Measurements from ENCODE around the gene YIPF5.

The YIPF5 gene

DNA sequence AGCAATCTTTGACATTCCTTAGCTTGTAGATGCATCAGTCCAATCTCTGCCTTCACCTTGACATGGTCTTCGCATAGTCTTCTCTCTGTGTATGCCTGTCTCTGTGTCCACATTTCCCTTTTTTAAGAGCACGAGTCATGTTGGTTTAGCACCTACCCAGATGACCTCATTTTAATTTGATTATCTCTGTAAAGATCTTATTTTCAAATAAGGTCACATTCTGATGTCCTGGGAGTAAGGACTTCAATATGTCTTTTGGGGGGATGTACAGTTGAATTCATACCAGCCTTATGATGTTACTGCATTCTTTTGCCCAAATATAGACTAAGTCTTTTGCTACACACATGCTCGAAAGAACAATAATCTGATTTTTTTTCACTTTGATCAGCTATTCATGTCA is 7.1 kb upstream of the YIPF5 start:
- no peak for DNase-seq (ENCODE audit: low read depth)

DNA sequence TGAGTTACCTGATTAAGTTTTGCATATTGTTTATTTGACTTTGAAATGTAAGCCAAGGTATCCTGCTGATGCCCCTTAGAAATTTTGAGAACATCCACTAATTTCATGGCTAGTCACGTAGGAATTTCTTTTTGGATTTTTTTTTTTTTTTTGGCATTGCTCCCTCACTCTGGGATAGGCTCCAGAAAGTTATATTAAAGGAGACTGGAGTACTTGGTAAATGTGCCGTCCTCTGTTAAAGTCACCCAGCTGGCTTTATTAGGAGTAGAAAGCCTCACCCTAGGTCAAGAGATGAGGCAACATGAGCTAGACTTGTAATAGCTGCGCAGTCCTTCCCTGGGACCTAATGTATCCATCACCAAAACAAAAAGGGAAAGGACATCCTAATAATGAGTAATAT is 3.3 kb upstream of the YIPF5 start:
- DNase-seq (ENCODE audit: low read depth) = no peak

GRCh38 chr5:144169904-144170275 is 569 bp downstream of the YIPF5 start:
- no peak for DNase-seq (ENCODE audit: low read depth)

GRCh38 chr5:144167998-144168397 is 2.5 kb downstream of the YIPF5 start:
- DNase-seq (ENCODE audit: low read depth) = no peak

- DNase-seq (ENCODE audit: low read depth) = no peak
Measured at GRCh38 chr5:144166696-144167095, 3.8 kb downstream of the YIPF5 start.

DNA sequence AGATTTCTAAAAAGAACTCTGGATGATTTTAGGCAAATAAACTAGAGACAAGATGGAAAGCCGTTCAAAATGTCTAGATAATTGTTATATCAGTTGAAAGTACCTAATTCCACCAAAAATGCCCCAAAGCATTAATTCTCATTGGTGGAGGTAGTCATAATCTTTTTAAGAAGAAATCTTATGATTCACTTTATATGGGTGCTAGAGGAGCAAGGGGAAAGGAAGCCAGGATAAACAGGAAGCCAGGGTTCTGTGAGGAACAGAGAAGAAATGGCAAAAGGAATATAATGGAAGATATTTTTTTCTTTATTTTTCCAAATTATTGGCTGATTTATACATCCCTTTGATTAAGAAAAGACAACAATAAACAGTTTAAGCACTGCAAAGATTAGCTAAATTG is 7.8 kb downstream of the YIPF5 start:
- DNase-seq (ENCODE audit: low read depth) = no peak

DNA sequence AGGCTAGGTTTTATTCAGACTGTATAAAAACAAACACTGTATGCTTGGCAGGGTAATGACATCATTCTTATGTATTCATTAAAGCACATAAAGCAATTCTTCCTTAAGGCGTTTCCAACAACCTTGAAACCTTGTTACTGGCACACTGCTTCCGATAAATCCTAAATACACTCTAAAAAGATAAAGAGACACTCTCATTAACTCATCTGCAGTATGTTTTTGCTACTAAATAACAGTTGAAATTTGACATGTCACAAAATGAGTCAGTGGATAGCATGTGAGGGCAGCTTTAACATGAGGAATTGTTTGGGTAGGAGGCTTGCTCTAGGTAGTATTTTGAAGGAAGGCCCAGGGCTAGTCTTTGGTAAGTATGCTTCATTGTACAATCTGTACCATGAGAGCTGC is 13.7 kb downstream of the YIPF5 start:
- no peak for DNase-seq (ENCODE audit: low read depth)

- DNase-seq (ENCODE audit: low read depth) = no peak
Measured at GRCh38 chr5:144151026-144151425, 19.4 kb downstream of the YIPF5 start.

DNA sequence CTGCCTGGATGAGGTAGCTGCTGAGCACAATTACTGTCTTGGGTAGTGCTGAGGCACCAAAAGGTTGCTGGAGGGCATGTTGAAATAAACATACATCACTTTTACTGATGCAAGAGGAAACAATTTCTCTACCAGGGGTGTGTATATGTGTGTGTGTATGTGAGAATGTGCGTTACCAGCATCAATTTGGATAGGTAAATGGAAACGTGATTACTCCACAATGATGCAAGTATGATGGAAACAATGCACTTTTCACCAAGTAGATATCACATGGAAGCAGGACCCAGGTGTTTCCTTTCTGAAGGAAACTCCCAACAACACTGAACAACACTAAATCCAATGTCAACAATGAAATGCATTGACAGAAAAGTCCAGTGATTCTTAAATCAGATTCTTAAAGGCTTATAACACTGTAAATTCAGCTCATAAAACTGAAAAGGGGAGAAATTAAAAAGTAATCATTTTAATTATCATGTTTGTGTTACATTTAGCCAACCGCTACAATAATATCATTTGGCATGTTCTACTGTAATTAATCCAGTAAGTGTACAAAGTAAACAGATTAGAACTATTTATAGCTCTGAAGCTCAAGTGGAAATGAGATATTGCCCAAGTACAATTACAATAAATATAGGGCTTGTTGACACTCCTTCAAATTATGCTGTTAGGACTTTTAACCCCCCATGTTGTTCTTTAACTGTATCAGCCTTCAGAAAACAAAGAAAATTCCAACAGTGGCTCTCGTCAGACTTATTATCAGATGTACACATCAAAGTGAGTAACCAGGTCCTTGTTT is 25.3 kb downstream of the YIPF5 start:
- DNase-seq (ENCODE audit: low read depth) = no peak

GRCh38 chr5:144143625-144144024 is 26.8 kb downstream of the YIPF5 start:
- no peak for DNase-seq (ENCODE audit: low read depth)

GRCh38 chr5:144142824-144143162 is 27.7 kb downstream of the YIPF5 start:
- no peak for DNase-seq (ENCODE audit: low read depth)

- DNase-seq (ENCODE audit: low read depth) = no peak
Measured at GRCh38 chr5:144142139-144142823, 28.2 kb downstream of the YIPF5 start.

- no peak for DNase-seq (ENCODE audit: low read depth)
Measured at GRCh38 chr5:144141585-144141984, 28.9 kb downstream of the YIPF5 start.

DNA sequence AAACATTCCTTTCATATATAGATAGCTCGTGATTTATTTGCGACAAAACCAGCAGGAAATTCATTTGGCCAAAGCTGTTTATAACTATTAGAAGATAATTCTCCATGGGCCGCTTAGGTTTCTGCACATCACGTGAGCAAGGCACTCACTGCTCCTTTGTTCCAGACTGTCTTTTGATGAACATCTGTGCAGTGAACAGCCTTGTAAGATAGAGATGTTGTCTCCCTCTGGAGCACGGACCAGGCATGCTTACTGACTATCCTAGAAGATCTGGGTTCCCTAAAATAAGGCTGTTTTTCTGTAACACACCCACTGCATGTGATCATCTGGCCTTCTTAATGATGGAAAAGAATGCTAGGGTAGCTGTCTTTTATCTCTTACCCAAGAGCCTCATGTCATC is 30.9 kb downstream of the YIPF5 start:
- DNase-seq (ENCODE audit: low read depth) = peak; percentile 69

GRCh38 chr5:144135113-144135762 is 35.2 kb downstream of the YIPF5 start:
- no peak for DNase-seq (ENCODE audit: low read depth)

- DNase-seq (ENCODE audit: low read depth) = no peak
Measured at GRCh38 chr5:144134194-144134826, 36.1 kb downstream of the YIPF5 start.

GRCh38 chr5:144133050-144133633 is 37.3 kb downstream of the YIPF5 start:
- DNase-seq (ENCODE audit: low read depth) = no peak

DNA sequence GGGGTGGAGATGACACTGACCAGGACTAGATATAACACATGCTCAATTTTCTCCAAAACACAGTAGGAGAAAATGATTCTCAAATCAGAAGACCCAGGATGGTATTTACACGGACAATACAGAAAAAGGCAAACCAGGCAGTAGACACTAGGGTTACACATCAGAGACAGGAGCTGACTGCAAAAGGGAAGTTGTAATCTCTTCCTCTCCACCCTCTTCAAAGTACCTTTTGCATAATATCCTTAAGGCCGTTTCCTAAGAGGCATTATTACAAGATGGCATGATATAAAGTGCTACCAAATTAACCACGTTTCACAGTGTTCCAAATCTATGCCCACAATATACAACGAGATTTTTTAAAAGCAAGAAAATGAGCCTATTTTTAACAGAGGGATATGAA is 39.2 kb downstream of the YIPF5 start:
- DNase-seq (ENCODE audit: low read depth) = no peak

GRCh38 chr5:144130306-144130705 is 40.2 kb downstream of the YIPF5 start:
- no peak for DNase-seq (ENCODE audit: low read depth)

GRCh38 chr5:144128844-144129243 is 41.6 kb downstream of the YIPF5 start:
- no peak for DNase-seq (ENCODE audit: low read depth)

DNA sequence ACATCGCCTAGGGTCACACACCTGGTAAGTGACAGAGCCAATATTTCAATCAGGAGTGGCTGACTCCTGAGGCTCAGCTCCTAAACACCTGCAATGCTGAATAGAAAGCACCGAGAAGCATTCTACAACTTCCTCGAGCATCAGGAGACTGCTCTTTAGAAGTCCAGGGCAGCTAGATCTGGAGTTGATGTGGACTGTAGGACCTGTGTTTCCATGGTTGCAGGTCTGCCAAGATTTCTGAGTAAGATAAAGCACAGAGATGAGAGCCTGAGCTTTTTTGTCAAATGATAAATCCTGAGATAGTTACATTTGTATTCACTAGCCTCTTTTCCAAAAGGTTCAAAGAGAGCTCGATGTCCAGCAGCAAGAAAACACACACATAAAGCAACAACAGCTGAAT is 43.8 kb downstream of the YIPF5 start:
- DNase-seq (ENCODE audit: low read depth) = no peak

DNA sequence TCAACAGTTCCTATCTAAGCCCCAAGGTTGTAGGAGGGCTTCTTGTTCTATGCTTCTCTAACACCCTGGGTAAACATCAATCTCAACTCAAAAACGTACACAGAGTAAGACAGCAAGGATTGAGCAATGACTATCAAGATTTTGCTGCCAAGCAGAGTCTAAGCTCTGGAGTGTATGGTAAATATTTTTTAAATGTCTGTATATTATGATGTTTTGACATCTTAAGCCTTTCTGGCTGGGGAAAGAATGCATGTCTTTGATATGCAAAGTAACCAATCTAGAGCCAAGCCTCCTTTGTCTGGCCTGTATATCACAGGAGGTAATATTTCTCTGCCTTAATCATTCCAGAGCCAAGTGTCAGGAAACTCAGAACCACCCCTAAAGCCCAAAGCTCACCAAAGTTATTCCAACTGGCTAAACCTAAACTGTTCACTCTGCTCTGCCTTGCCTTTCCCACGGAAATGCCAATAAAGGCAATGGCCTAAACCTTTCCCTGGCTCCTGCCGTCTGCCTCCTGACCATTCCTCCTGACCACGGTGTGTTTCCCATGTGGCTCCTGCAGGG is 45.2 kb downstream of the YIPF5 start:
- DNase-seq (ENCODE audit: low read depth) = no peak

Data from stromal cell of bone marrow (primary cell).